HG03139 (cell line): ENCODE data around the gene NPTX1.

Source experiments
- ATAC-seq: cut with Tn5 transposase; IDR thresholded peaks from one replicate; pipeline ENCODE4 v1.9.1; 2021; ENCODE audit not compliant: unreplicated experiment

The NPTX1 gene

DNA sequence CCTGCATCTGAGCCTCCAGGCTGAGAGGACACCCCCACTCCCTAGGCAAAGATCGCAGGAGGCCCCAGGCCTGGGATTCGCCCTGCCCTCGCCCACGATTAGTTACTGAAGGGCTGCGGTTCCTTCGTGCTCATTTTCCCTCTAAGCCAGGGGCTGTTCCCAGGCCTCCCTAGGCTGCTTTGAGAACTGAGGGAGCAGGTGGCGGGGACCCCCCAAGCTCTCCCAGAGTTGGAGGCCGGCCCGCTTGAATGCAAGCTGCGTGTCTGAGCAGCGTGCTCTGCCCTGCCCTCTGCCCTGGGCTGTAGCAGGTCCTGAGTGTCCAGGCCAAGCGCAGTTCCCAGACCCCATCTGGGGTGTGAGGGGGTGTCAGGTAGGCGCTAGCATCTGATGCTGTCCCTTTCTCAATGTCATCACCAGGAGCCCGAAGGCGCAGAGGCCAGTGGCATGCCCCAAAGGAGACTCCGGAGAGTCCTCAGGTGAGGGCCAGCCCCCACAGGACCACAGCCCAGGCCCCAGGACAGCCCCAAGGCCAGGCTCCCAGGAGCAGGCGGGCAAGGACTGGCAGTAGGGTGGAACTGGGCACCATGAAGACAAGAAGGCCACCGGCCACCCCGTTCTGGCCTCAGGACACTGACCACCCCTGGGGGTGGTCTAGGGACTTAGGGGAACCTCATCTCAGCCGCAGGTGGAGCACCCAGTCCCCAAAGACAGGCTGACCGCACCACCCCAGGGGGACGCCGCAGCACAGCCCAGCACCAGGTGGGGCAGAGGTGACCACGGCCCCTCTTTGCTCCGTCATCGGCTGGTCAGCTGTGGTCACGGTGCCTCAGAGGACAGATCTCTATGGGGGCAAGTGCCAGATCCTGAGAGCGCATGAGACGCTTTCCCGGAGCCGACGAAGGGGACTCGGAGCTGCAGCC is 46.8 kb downstream of the NPTX1 start:
- no peak for ATAC-seq

DNA sequence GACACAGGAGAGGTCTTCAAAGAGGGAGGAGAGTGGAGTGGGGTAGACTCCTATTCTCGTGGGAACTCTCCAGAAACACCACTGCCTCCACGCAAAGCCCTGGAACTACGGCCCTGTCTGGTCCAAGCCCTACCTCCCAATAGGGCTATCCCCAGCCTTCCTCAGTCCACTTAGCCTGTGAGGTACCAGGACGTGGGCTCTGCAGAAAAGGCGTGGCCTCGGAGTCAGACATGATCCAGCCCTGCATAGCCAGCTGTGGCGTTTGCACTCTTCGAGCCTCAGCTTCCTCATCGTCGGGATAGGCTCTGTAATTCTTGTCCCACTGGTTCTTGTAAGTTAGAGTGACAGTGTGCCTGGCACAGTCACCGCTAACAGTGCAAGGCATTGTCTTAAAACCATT is 47.6 kb downstream of the NPTX1 start:
- no peak for ATAC-seq

DNA sequence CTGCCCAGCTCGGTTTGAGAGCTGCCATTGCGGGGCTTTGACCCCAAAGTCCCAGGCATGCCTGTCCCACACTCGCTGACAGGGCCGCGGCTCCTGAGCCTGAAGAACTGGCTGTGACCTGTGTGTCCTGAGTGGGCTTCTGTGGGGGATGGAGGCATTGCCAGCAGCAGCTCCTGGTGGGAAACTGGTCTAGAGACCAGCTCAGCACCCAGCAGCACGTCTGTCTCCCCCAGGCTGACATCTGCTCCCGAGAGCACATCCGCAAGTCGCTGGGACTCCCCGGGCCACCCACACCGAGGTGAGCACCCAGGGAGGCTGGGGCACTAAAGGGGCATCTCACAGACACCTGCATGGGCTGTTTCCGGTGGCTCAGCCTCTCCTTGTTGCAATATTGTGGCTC is 48.0 kb downstream of the NPTX1 start:
- ATAC-seq: no peak

DNA sequence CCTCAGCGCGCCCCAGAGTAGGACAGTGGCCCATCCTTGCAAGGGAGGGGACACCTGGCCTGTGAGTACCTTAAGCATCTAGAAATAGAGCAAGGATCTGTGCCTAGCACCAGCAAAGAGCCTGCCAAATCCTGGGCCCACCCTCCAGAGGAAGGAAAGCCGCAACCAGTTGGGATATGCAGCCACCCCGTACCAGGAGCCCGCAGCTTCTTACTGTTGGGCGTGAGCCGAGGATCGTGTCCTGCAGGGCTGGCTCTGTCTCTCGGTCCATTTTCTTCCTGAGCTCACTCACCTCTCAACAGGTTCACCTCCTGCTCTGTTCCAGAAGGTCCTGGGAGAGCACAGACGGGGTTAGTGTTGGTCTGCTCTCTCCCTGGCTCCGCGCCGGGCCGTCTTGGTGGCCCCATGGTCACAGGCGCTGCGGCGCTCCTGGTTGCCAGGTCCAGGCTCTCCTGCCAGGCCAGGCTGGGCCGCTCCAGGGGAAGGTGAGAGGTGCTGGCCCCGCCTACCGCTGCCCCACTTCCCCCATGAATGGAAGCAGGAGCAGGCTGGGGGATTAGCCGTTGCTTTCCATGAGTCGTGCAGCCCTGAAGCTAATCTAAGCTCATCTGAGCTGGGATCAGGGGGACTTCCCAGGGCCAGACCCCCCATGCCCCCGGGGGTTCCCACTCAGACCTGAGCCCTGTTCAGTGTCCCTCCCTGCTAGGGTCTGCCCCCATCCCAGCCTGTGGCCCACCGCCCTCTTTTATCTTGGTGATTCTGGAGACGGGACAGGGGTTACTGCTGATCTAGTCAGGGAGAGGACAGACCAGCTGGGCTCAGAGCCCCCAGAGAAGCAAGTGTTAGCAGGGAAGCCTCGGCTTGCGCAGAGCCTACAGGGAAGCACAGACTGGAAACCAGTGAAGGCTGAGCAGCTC is 48.8 kb downstream of the NPTX1 start:
- no peak for ATAC-seq

DNA sequence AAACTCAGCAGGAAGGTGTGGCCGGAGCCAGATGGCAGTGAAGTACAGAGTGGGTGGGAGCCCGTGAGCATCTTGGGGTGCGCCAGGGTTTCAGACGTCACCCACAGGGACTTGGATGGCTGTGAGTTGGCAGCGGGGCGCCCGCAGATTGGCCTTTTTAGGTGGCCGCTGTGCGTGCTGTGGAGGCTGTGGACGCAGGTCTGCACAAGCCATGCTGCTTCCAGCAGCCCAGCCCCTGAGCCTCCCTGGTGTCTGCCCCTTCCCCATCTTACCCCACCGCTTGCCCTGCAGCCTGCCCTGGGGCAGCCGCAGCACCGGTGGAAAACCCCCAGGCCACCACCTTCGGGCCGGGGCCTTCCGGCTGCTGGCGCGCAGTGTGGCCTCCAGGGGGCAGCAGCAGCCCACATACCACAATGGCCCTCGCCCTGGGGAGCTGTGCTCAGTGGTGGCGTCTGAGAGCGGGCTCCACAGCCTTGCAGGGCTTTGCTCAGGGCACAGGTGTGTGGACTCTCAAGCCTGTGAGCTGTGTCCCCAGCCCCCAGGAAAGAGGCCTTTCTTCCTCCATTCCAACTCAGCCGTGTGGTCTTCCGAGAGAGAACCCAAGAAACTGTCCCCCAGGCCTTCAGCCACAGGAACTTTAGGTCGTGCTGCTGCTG is 49.6 kb downstream of the NPTX1 start:
- no peak for ATAC-seq

DNA sequence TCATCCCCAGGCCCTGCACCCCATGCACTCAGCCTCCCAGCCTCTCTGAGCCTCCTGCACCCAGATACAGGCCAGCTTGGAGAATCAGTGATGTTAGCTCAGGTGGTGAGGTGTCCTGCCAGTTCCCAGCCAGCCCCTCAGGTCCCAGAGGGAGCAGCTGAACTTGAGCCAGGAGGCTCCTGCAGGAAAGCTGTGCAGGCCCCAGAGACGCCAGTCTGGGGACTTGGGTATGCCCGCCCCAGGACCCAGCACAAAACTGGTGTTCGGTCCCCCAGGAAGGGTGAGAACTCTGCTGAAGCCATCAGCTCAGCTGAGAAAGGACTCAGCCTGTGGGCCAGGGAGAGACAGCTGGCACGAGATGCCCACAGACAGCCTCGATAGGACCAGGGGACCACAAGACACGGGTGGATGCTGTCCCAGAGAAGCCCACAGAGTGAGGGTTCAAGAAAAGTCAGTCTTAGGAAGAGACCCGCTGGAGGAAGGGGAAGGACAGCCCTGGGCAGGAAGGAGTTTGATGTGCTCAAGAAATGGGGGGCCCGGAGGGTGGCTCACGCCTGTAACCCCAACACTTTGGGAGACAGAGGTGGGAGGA is 50.5 kb downstream of the NPTX1 start:
- ATAC-seq: no peak

DNA sequence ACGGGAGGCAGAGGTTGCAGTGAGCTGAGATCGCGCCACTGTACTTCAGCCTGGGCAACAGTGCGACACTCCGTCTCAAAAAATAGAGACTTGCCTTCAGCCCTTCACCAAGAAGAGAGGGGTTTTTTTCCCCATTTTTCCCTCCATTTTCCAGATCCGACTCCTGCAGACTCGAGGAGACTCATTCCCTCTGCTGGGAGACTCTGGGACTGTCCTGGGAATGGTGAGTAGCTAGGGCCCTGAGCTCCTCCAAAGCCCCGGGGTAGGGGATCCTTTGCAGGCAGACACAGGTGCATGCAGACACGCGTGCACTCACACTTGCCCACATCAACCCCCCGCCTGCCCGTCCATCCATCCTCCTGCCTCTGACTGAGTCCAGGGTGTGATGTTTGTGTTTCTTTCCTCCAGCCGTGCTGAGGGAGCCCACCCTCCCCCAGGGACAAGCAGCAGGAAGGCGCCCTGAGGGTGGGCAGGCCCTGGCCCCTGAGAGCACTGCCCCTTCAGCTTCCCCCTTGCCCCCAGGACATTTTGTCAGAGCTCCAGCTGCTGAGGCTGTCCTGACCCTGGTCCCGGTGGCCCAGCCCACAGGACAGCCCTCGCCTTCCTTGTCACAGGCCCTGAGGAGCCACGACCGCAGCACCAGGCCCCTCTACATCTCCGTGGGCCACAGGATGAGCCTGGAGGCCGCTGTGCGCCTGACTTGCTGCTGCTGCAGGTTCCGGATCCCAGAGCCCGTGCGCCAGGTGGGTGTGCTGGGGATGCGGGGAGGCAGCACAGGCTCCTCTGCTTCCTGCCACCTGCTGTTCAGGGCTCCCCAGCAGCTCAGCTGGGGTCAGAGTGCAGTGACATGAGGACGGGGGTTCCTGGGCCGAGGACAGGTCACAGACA is 51.3 kb downstream of the NPTX1 start:
- no peak for ATAC-seq

DNA sequence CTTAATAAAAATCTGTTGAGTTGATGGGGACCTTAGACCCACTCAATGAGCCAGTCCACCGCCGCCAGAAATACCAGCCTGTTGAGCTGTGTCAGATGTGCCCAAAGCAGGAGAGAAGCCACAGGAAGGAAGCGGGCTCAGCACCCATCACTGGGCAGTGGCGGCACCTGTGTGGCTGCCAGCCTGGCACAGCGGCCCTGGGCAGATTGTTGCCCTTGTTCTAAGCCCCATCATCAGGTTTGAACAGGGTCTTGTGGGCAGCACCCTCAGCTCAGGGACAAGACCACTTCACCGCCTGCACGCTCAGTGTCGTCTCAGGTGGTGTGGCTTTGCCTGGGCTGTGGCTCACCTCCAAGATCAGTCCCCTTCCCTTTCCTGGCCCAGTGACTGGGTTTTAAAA is 52.1 kb downstream of the NPTX1 start:
- no peak for ATAC-seq

DNA sequence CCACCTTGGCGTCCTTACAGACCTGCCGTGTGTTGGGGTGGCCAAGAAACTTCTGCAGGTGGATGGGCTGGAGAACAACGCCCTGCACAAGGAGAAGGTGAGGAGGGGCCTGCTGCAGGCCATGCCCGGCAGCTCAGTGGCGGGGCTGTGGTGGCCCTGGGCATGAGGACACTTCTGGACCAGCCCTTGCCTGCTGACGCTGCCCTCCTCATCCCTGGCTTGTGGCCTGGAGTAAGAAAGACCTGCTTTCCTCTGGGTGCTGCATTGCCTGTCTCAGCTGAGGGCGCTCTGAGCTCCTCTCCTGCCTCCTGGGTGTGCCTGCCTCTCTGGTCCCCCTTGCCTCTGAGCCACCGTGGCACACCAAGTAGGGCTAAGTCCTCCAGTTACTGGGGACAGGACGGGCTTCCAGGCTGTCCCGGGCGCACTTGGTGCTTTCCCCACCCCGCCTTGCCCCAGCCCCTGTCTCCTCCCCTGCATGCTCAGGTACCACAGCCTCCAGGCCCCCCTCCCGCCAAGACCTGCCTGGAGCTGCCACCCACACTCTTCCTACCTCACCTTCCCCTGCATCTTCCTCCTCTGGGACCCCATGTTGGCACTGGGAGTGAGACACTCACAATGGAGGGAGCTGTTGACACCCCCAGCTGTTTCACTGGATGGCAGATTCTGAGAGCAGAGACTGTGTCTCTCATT is 52.7 kb downstream of the NPTX1 start:
- ATAC-seq: no peak

DNA sequence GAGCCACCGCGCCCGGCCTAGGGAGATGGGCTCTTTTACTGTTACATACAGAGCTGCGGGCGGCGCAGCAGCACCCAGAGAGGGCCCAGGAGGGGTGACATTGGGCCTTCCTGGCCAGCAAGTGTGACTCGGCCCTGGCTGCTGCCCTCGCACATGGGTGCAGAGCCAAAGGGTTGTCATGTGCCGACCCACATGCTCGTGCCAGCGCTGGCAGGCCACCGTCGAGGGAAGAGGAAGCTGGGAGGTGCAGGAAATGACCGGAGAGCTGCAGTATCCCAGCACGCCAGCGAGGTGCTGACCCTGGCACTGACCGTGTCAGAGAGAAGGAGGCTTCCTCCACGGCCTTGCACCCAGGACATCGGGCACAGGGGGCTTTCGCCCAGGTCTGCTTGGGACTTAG is 53.4 kb downstream of the NPTX1 start:
- ATAC-seq: no peak

DNA sequence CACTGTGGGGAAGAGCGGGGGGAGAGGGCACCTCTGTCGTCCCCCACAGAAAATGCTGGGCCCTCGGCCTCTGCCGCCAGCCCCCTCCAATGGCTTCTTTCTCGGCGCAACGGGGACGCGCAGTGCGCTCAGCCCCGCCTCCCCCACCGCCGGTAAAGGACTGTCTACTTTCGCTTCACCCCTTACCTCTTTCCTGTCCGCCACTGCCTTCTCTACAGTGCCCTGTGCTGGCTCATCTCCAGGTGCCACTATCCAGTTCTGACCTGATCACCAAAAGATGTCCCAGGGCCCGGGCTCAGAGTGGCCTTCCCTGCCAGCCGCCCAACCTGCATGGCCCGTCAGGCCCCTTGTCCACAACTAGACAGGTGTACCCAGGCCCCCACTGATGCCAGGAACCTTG is 54.1 kb downstream of the NPTX1 start:
- no peak for ATAC-seq

DNA sequence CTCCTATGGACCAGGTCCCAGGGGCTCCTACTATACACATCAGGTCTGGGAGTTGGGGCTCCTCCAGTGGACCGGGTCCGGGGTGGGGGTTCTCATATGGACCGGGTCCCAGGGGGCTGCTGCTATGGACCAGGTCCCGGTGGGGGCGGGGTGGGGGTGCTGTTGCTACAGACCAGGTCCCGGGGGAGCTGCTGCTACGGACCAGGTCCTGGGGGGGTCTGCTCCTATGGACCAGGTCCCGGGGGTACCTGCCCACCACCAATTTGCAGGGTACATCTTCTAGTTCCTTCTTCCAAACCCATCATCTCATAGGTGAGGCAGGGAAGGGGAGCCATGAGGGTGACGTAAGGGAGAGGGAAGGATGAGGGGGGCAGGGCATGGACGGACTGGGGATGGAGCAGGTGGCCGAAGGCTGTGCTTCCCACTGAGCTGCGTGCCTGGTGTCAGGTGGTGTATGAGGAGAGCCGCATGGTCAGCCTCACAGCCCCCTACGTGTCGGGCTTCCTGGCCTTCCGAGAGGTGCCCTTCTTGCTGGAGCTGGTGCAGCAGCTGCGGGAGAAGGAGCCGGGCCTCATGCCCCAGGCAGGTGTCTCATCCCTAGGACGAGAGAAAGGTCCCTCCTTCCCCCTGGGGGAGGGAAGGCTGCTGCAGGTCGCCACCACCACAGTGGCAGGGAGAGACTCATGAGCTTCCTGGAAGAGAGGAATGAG is 54.9 kb downstream of the NPTX1 start:
- no peak for ATAC-seq

DNA sequence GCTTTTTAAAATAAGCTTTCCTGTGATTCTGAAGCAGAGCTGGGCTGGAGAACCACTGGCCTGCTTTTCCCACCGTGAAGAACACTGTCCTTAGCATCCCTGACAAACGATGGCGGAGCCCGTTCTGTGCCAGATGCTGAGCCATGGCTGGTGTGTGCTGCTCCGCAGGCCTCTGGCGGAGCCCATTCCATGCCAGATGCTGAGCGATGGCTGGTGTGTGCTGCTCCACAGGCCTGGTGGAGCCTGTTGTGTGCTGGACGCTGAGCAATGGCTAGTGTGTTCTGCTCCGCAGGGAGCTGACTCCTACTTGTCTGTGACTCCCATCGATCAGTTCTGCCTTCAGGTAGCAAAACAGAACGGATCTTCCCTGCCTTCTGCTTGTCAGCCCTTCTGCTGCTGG is 57.2 kb downstream of the NPTX1 start:
- no peak for ATAC-seq

DNA sequence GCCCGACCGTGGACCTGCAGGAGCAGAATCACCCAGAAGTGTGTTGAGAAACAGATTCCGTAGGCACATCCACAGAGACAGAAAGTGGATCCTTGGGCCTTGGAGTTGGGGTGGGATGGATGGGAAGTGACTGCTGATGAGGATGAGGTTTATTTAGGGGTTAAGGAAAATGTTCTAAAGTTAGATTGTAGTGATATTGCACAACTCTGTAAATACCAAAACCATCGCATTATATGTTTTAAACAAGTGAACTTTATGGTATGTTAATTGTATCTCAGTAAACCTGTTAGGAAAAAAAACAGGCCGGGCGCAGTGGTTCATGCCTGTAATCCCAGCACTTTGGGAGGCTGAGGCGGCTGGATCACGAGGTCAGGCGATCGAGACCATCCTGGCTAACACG is 57.8 kb downstream of the NPTX1 start:
- no peak for ATAC-seq
